ENCODE data around the gene RPL36AL. TPM values are rescaled to one million over a fixed set of nuclear protein-coding genes. Genes with fewer than 3 reads are reported as not detected.

RPL36AL gene
- total and polyA plus RNA-seq, 2 experiments from 2014 or later: 122 to 723 TPM

- Histone ChIP-seq H3K79me2 (replicated peaks; ENCODE audit: insufficient read depth) (peaks cover 52% of the 10 kb centered on the region), H4K20me1 (replicated peaks; ENCODE audit: insufficient read depth) (peaks cover 37% of the 10 kb centered on the region), H3K27ac (ENCODE audit: low read depth) (peak overlapping the region; percentile 78), H3K9me2 (ENCODE audit: insufficient read depth) (no peaks in the 10 kb centered on the region), H3K27me3 (ENCODE audit: insufficient read depth) (no peaks in the 10 kb centered on the region), H3K4me2 (no peak overlapping the region), H3K4me1 (ENCODE audit: insufficient read depth) (no peaks in the 10 kb centered on the region; the same call in 1 of the 2 replicates), H3K36me3 (ENCODE audit: insufficient read depth) (peaks cover 10% of the 10 kb centered on the region; the same call in 1 of the 2 replicates), H3F3A (replicated peaks; ENCODE audit: low read depth) (peaks cover 6% of the 10 kb centered on the region; the same call in 1 of the 2 replicates), H2AFZ (no peak overlapping the region), H3K4me3 (no peak overlapping the region)
- Mint-ChIP-seq H3K36me3 (ENCODE audit: low read depth) (peaks cover 51% of the 10 kb centered on the region), H3K4me3 (no peak overlapping the region), H3K9me3 (no peaks in the 10 kb centered on the region), H3K4me1 (peaks cover 23% of the 10 kb centered on the region), H3K27me3 (ENCODE audit: insufficient read depth, low read depth, poor library complexity) (no peaks in the 10 kb centered on the region), H3K27ac (no peak overlapping the region)
- TF ChIP-seq ZNF114 (CRISPR knock-in tag; IDR thresholded peaks at IDR 0.05) (no peak), REST (IDR thresholded peaks at IDR 0.05; ENCODE audit: unreplicated experiment) (no peak), EZH2 (IDR thresholded peaks at IDR 0.05; ENCODE audit: low read depth, unreplicated experiment) (no peak), ZNF331 (CRISPR knock-in tag; IDR thresholded peaks at IDR 0.05; ENCODE audit: low read depth) (no peak), NANOG (IDR thresholded peaks at IDR 0.05; ENCODE audit: borderline replicate concordance) (no peak), ETS1 (IDR thresholded peaks at IDR 0.05) (no peak), EZH2phosphoT487 (IDR thresholded peaks at IDR 0.05; ENCODE audit: unreplicated experiment) (no peak), JUNB (IDR thresholded peaks at IDR 0.05; ENCODE audit: unreplicated experiment) (no peak), CTCF (conservative IDR thresholded peaks at IDR 0.05; ENCODE audit: low read depth in 2 of 2) (no peak), ZNF462 (CRISPR knock-in tag; IDR thresholded peaks at IDR 0.05) (no peak), STAT1 (IDR thresholded peaks at IDR 0.05; ENCODE audit: unreplicated experiment) (no peak), CREB1 (CRISPR knock-in tag; IDR thresholded peaks at IDR 0.05; ENCODE audit: low read depth) (no peak)
- ATAC-seq (peak; percentile 41; the same call in 2 of the 3 replicates), DNase-seq (ENCODE audit: low spot score) (peak; percentile 14)
Measured at GRCh38 chr14:49641697-49642129, 21.3 kb upstream of the RPL36AL start.

Data from GM23338 (cell line).